CD4-positive, alpha-beta T cell treated with Interleukin-10 for 1 hour (primary cell): ENCODE data around the gene RNF130.

Experiments used
- DNase-seq: peaks from one replicate; pipeline ENCODE4 v3.0.0-alpha.2; 2020

The RNF130 gene

GRCh38 chr5:180084638-180085561, 13.3 kb upstream of the RNF130 start:
- no peak for DNase-seq

GRCh38 chr5:180083529-180084060, 12.0 kb upstream of the RNF130 start:
- no peak for DNase-seq

DNA sequence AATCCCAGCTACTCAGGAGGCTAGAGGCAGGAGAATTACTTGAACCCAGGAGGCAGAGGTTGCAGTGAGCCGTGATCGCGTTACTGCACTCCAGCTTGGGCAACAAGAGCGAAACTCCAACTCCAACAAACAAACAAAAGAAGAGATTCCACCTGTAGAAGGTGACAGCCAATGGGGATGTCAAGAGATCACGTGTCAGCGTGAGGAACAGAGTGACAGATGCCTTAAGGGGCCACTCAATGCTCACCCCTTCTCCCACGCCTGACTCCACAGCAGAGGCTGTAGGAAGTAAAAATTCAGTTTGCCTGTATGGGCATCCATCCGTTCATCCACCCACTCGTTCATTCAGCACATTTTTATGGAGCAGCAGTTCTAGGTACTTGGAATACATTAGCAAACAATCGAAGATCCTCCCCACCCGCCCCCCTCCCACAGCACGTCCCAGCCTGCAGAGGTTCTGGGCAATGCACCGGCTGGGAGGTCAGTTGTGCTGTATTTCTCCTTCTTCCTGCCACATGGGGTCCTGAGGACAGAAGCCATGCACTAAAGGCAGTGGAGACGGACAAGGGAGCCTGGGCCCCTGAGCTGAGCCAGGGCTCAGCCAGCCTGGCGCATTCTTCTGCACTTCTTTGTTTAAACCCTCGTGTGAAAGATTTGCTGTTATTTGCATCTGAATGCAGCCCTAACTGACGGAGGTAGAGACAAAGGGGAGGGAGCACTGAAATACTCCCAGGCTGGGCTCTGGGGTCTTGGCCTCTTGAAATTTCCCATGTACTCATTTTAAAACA, 11.3 kb upstream of the RNF130 start:
- DNase-seq, result no peak

DNA sequence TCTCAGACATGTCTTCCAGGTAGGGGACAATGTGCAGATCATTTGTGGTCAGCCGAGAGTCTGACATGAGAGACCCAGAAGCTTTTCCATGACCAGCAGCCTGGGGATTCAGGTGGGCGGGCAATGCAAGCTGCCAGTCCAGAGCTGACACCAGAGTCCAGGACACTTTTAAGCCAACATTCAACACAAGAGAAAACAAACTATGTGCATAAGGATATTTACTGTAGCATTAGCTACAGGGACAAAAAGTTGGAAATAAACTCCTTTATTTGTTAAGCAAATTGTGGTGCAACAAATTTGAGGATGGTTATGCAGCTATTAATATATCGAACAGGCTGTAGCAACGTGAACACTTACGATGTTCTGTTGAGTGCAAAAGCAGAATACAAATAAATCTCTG, 9.9 kb upstream of the RNF130 start:
- DNase-seq, result no peak

DNA sequence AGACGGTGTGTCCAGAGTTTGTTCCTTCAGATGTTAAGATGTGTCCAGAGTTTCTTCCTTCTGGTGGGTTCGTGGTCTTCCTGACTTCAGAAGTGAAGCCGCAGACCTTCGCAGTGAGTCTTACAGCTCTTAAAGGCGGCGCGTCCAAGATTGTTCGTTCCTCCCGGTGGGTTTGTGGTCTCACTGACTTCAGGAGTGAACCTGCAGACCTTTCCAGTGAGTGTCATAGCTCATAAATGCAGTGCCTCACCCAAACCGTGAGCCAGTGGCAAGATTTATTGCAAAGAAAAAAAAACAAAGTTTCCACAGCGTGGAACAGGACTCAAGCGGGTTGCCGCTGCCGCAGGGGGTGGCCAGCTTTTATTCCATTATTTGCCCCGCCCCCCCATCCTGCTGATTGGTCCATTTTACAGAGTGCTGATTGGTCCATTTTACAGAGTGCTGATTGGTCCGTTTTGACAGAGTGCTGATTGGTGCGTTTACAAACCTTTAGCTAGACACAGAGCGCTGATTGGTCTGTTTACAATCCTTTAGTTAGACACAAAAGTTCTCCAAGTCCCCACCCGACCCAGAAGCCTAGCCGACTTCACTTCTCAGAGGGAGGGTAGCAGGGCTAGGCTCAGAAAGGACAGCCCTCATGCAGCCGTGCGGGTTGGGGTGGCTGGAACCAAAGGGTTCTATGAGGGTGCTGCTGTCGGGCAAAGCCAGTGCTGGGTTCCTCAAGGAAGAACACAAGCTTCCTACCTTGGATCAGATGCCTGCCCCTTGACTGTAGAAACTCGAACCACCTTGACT, 9.1 kb upstream of the RNF130 start:
- DNase-seq, result peak; percentile 60

DNA sequence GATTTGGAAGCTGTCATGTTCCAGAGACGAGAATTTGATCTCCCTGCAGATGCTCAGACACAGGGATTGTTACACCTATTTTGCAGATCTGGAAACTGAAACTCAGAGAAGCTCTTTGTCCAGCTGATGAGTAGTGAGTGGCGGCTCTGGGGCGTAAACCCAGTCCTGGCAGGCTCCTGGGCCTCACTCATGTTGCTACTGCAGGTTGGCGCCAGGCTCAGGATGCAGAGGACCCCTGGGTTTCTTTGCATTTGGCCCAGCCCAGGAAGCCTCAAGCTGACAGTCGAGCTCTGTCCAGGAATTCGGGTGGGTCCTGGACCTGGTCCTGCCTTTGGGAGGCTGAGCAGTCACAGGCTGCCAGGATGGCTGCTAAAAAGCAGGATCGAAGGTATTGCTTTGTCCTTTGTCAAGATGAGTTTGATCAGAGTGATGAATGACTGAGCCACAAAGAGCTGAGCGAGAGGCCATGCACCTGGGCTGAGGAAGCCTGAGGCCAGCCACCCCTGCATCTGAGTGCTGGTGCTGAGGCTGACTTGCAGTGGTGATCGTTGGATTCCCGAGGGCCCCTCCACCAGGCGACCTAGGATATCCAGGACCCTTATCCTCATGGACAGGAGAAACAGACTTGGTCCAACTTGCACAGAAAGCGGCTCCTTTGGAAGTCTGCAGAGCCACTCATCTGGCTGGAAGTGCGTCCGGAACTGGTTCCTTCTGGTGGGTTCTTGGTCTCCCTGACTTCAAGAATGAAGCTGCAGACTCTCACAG, 8.3 kb upstream of the RNF130 start:
- DNase-seq, result no peak

DNA sequence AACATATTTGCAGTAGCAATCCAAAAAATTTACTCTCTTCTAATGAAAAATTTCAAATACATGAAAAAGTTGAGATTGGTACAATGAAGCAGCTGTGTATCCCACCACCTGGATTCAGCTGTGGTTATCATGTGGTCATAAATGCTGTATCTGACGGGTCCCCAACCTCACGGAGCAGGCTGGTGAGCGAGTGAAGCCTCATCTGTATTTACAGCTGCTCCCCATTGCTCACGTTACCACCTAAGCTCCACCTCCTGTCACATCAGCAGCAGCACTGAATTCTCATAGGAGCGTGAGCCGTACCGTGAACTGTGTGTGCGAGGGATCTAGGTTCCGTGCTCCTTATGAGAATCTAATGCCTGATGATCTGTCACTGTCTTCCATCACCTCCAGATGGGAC, 6.8 kb upstream of the RNF130 start:
- no peak for DNase-seq

- DNase-seq, result no peak
These were observed 6.2 kb upstream of the RNF130 start for GRCh38 chr5:180077594-180078284.

DNA sequence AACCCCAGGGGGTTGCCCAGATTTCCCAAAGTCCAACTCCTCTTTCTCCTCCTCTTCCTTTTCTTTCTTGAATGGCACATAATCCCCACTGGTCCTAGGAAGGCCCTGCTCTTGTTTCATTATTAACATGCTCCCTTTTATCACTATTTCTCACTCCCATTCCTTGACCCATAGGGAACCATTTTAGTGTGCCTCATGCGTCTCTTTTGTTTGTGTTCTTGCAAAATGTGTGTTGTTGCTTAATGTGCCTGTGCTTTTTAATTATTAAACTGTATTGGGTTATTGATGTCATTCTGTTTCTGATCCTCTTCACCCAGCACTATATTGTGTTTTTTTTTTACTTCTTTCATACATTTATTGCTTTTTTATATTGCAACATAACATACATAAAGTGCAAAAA, 4.1 kb upstream of the RNF130 start:
- DNase-seq, result no peak

DNA sequence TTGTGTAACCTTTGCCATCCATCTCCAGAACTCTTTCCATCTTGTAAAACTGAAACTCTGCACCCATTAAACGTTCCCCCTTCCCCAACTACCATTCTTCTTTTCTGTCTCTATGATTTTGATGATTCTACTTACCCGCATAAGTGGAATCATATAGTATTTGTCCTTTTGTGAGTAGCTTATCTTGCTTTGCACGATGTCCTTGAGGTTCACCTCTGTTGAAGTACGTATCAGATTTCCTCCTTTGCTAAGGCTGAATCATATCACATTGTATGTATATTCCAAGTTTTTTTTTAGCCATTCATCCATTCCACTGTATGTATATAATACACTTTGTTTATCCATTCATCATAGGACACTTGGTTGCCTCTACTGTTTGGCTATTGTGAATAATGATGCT, 2.9 kb upstream of the RNF130 start:
- DNase-seq, result no peak

- peak; percentile 26 for DNase-seq
These were observed 997 bp upstream of the RNF130 start for GRCh38 chr5:180072556-180072955.

DNA sequence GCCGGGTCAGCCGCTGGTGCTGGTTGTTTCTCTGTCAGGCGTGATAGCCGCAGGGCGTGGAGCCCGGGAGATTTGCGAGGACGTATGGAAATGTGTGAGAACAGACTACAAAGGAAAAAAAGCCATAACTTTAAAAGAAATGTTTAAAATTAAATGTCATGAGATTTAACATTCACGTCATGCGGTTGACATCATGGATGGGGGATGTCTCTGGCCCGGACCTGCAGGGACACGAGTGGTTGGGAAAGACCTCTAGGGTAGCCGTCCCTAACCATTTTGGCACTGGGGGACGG, 643 bp upstream of the RNF130 start:
- no peak for DNase-seq

DNA sequence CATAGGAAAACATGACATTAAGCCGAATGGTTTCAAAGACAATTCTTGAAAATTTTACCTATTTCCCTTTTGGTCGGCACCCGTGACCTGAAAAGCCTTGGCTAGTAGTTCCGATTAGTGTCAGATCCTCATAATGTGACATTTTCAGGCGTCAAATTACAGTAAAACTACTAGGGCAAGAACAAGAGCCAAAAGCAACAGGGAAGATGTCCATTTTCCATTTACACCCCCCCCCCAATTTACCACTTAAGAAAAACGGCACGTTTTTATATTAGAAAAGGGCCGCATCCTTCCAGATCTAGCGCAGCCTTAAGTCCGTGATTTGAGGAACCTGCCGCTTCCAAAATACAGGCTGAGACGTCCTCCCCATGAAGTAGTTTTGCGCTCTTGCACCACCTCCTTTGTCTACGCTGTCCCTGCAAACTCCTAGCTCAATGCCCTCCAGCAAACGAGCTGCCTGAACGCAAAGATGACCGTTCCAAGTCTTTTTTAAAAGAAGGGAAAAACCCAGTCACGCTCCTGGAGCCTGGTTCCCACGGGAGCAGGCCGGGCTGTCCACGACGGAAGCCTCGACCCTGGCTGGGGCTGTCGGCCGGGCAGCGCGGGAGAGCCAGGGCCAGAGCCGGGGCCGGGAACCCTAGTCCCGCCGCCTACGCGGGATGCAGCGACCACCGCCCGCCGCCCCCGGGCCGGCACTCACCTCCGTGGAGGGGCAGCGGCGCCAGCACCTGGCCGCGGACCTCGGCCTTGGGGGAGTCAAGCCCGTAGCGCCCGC, 616 bp downstream of the RNF130 start:
- no peak for DNase-seq

DNA sequence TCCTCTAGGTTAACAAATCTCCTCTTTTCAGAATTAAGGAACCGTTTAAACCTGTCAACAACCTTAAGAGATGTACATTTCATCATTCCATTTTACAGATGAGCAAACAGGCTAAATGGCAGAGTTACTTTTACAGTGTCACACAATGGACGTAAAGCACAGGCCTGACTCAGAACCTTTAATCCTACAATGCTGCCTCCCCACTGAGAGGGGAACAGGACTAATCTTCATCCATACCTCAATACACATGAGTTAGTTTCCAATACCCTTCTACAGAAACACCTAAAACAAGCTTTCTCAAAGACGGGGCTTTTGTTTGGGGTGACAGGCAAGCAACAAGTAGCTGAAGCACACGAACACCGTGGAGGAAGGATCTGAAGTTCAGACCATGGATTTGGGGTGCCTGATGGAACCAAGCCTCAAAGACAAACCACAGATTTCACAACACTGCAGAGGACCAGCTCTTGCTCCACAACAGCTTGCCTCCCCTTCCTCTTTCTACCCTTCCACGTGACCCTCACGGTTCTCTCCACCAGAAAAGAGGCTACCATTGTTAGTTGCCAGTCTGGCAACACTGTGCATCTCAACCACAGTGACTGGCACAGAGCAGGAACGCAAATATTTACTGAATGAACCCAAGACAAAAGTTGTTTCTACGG, 1.8 kb downstream of the RNF130 start:
- DNase-seq, result peak; percentile 21

DNA sequence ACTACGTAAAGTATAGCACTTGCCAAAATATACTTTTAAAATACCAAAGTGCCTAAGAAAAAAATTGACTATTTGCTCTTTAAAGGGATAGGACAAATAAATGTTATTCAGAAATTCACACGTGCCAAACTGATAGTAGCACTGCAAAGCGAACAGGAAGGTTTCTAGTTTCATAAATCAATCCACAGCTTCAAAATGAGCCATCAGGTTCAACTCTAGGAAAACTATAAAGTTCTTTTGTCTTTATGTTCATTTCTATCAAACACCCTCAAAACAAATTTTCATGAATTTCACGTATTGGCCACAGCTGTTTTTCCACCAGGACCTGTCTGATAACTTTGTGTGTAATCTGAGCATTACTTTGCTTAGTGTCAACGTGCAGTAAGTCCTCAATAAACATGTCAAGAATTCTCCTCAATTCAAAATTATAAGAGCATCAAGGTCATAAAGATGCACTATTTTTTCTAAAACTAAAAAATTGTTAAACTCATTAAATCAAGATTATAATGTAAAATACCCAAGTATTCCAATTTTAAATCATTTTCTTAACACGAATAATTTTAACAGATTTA, 3.0 kb downstream of the RNF130 start:
- no peak for DNase-seq

GRCh38 chr5:180067986-180068385, 3.6 kb downstream of the RNF130 start:
- DNase-seq, result no peak

DNA sequence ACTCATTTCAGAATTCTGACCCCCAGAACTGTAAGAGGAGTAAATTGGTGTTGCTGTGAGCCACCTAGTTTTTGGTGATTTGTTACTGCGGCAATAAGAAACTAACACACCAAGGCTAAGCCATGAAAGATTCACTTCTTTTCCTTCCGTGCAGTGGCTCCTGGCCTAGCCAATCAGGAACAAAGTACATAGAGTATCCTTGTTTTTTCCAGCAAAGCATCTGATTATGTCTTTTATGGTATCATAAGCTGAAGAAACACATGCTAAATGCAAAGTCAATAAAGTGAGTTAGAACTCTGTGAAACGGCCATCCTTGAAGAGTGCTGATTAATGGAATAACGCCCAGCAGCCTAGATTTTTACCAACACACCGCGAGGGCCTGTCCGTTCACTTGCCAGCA, 11.4 kb downstream of the RNF130 start:
- DNase-seq, result no peak

- DNase-seq, result no peak
These were observed 12.2 kb downstream of the RNF130 start for GRCh38 chr5:180059326-180059725.

DNA sequence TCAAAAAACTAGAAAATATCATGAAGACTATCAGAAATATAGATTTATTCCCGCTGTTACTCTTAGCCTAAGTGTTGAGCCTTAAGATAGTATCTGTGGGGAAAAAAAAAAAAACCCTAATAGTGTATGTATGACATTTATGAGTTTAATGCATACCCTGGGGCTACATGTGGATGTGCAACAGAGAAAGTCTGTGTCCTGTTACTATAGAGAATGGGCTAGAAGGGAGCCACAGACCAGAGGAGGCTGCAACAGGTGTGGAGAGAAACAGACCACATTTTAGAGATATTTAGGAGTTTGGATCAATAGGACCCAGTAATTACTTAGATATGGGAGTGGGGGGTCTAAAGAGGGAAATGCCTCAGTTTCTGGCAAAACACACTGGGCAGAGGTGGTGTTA, 15.4 kb downstream of the RNF130 start:
- no peak for DNase-seq

DNA sequence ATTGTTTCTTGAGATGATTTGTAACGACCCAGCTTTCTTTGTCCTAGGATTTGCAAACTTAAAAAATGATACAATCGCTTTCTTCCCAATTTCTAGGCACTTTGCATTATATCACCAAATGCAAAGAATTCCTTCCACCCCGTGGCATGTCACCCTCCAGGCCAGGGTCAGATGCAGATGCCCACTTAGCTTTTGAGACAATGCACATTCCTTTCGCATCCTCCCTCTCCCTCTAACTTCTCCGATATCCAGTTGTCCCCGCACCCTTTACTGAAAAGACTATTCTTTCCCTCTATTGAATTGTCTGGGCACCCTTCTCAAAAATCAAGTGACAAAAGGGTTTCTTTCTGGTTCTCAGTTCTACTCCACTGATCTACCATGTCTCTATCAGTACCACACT, 17.3 kb downstream of the RNF130 start:
- DNase-seq, result no peak
